ENCODE measurements around the gene GARIN5A.
"Not testable (repeated sequence)": the region's sequence is repeated elsewhere in the genome, so short reads cannot be mapped to it uniquely, and the experiment has no call there.

Gene GARIN5A

DNA sequence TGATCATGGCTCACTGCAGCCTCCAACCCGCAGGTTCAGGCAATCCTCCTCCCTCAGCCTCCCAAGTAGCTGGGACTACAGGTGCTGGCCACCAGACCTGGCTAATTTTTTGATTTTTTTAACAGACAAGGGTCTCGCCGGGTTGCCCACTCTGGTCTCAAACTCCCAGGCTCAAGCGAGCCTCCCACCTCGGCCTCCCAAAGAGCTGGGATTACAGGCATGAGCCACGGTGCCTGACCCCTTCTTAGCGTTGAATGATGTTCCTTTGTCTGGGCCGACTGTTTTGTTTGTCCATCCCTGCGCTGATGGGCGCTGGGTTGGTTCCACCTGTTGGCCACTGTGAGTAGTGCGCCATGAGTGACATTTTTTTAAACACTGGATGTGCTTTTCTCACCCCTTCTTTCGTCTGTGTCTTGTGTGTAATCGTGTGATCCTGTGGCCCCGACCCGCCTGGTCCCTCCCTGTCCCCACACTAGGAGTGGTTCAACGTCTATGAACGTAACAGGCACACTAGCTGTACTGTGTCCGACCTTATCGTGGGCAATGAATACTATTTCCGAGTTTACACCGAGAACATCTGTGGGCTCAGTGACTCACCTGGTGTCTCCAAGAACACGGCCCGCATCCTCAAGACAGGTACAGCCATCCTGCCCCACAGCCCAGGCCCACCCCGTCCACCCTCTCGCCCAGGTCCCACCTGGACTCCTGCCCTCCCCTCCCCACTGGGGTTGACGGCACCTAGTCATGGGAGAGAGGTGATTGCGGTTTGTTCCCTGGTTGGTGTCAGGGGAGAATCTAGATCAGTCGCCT, 15.4 kb downstream of the GARIN5A start:
- peak; percentile 31 for DNase-seq

DNA sequence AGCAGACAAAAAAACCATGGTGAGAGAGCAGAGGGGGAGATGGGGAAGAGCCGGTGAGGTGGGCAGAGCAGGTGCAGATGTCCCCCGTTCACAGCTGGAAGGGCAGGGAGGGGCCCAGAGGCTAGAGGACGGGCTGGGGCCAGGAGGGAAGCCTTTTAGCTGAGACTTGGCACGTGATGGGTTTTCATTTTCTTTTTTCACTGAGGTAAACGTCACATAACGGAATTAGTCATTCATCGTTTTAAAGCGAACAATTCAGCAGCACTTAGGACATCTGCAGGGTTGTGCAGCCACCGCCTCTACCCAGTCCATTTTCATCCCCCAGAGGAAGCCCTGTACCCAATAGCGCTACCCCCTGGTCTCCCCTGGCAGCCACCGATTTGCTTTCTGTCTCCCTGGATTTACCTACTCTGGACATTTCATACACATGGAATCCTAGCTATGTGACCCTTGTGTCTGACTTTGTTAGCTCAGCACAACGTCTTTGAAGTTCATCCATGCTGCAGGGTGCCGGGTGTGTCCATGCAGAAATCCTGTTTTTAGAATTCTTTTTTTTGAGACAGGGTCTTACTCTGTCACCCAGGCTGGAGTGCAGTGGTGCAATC, 16.4 kb downstream of the GARIN5A start:
- DNase-seq: no peak

DNA sequence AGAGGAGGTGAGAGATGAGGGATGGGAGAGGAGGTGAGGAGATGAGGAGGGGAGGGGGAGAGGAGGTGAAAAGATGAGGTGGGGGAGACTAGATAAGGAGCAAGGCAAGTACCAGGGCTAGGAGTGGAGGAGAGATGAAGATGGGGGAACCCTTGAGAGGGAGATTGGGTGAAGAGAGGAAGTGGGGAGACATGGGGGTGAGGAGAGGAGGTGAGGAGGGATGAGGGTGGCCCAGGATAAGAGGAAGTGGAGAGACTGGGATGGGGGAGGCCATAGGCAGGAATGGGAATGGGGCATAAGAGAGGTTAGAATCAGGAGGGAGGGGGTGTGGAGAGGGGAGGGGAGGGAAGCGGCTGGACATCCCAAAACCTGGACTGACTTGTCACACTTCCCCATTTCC, 17.0 kb downstream of the GARIN5A start:
- no peak for DNase-seq

DNA sequence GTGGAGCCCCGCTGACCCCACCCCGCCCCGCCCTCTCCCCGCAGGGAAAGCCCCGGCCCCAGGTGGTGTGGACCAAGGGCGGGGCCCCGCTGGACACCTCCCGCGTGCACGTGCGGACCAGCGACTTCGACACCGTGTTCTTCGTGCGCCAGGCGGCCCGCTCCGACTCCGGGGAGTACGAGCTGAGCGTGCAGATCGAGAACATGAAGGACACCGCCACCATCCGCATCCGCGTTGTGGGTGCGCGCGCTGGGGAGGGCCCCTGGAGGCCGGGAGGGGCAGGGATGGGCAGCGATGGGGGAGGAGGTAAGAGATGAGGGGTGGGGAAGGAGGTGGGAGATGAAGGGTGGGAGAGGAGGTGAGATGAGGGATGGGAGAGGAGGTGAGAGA, 17.6 kb downstream of the GARIN5A start:
- DNase-seq: no peak

DNA sequence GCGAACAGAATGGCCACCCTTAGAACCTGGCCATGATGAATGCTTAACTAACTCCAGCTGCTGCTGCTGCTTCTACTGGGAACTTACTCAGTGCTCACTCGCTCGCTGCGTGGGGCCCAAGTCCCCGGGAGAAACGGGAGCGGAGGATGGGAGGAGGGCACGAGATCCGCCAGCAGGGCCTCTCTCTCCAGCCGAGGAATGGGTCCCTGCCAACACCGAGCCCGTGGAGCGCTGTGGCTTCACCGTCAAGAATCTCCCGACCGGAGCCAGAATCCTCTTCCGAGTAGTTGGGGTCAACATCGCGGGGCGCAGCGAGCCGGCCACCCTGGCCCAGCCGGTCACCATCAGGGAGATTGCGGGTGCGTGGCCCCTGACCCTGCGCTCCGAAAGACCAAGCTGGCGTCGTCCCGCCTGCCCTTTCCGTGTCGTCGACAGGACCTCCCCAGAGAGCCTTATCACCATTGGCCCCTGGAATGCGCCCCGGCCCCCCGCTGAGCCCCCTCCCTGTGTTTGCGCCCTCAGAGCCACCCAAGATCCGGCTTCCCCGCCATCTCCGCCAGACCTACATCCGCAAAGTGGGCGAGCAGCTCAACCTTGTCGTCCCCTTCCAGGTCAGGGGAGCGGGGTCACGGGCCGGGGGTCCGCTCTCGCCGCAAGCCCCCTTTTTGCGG, 18.1 kb downstream of the GARIN5A start:
- no peak for DNase-seq

DNA sequence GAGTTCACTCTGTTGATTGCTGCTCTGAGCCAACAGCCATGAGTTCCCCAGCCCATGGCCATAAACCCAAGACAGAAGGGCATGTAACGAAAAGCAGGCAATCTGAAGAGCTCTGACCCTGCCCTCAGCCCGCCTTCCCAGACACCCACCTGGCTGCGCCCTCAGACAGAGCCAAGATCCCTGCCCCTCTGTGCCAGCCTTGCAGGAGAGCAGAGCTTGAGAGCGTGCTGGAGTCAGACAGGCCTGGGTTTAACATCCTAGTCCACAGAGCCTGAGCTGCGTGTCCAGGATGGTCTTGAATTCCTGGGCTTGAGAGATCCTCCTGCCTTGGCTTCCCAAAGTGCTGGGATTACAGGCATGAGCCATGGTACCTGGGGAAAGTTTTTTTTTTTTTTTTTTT, 19.3 kb downstream of the GARIN5A start:
- DNase-seq: no peak

DNA sequence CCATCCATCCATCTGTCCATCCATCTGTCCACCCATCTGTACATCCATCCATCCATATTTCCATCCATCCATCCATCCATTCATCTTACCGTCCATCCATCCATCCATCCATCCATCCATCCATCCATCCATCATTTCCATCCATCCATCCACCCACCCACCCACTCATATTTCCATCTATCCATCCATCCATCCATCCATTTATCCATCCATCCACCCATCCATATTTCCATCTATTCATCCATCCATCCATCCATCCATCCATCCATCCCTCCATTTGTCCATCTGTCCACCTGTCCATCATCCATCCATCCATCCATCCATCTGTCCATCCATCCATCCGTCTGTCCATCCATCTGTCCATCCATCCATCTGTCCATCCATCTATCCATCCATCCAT, 20.7 kb downstream of the GARIN5A start:
- no peak for DNase-seq

DNA sequence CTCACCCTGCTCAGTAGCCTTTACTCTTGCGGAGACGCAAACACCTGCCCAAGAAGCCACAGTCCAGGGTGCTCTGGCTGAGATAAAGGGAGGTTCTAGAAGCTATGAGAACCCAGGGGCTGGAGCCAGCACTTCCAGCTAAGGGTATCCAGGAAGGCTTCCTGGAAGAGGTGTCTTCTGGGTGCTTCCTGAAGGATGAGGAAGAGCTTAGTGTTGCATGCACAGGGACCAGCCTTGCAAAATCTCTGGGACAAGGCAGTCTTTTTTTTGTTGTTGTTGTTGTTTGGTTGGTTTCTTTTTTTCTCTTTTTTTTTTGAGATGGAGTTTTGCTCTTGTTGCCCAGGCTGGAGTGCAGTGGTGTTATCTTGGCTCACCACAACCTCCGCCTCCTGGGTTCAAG, 23.4 kb downstream of the GARIN5A start:
- no peak for DNase-seq

DNA sequence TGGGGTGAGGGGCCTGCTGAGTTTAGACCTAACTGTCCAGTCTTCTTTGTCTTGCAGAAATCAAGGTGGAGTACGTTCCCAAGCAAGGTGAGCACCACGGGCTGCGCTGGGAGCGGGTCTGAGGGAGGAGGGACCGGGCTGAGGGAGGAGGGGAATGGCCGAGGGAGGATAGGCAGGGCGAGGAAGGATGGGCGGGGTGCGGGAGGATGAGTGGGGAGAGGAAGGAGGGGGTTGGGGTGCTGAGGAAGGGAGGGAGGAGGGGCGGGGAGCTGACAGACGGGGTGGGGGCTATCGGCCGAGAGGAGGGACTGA, 25.5 kb downstream of the GARIN5A start:
- DNase-seq: no peak

DNA sequence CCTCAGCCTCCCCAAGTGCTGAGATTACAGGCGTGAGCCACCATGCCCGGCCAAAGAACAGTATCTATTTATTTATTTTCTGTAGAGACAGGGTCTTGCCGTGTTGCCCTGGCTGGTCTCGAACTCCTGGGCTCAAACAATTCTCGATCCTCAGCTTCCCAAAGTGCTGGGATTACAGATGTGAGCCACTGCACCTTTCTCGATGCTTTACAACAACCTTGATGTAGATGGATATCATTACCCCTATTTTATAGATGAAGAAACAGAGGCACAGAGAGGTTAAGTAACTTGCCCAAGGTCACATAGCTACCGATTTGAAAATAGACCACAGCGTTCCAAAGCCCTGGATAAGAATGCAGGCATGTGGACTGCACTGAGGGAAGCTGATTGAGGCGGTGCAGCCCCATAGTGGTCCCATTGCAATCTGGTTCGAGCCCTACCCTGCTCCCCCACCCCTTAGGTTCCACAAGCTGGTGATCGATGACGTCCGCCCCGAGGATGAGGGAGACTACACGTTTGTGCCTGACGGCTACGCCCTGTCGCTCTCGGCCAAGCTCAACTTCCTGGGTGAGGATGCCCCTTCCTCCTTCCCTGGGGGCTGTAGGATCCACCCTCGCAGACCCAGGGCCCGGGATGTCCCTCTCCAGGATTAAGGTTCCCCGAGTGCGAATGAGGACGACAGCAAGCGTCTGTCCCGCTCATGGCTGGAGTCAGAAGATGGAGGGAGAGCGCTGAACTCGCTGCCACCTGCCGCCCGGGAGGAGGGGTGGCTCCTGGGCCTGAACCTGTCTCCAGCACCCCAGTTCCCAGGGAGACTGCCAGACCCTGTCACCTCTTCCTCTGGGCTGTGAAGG, 26.1 kb downstream of the GARIN5A start:
- DNase-seq: no peak

DNA sequence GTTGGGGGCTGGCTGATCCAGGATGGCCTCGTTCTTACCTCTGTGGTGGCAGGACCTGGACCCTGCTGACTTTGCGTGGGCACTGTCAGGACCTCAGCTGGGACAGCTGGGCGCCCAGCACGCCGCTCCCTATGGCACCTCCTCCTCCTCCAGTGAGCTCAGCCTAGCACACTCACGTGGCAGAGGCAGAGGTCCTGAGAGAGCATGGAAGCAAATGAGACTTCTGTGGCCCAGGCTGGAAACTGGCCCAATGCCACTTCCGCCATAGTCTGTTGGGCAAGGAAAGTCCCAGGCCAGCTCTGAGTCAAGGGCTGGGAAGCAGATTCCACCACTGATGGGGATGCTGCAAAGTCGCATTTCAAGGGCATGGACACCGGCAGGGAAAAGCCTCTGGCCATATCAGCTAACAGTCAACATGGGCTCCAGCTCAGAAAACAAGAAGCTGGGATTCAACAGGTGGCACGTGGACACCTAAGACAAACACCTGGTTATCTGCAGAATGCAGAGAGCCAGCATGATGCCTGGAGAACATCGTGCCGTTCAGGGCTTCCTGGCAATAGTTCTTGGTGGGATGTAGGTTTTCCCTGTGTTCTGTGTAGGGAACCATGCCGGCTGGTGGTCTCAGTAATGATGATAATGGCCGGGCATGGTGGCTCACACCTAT, 27.3 kb downstream of the GARIN5A start:
- DNase-seq: no peak

DNA sequence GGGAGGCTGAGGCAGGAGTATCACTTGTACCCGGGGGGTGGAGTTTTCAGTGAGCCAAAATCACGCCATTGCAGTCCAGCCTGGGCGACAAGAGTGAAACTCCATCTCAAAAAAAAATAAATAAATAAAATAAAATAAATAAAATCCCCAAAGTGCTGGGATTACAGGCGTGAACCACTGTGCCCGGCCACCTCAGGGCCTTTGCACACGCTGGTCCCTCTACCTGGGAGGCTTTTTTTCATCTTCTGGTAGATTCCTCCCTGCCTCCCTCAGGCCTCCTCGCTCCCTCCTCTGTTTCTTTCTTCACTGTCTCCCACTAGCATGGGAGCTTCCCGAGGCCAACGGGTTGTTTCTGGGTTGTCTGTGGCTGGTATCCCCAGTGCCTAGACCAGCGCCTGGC, 28.9 kb downstream of the GARIN5A start:
- no peak for DNase-seq

DNA sequence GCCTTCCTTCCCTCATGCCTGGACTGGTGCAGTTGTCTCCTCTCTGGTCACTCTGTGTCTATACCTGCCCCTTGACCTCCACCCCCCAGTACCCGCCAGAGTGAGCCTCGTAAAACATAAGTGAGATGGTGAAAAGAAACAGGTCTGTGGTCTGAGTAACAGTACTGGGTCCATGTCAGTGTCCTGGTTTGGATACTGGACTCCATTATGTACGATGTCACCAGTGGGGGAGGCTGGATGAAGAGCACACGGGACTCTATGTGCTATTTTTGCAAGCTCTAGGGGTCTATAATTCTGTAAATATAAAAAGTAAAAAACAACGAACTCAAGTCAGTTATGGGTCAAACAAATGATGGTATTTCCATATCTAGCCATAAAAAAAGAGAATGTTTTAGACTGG, 29.6 kb downstream of the GARIN5A start:
- DNase-seq: no peak

DNA sequence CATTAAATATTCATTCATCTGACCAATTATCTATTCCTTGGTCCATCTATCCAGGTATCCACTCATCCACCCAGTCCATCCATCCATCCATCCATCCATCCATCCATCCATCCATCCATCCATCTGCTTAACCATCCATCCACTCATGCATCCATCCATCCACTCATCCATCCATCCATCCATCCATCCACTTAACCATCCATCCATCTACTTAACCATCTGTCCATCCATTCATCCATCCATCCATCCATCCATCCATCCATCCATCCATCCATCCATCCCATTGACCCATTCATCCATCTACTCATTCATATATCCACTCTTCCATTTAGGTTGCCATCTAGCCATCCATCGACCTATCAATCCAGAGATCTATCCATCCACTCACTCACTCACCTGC, 32.6 kb downstream of the GARIN5A start:
- DNase-seq: no peak

DNA sequence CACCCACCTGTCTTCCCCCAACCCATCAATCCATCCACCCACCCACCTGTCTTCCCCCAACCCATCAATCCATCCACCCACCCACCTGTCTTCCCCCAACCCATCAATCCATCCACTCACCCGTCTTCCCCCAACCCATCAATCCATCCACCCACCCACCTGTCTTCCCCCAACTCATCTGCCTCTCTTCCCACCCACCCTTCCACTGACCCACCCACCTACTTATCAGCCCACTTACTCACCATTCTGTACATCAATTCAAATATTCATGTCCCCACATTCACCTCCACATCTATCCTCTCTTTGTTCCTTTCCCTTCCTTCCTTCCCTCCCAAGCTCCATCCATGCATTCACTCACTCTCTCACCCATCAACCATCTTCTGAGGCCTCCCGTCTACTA, 37.5 kb downstream of the GARIN5A start:
- DNase-seq: not testable (repeated sequence)

DNA sequence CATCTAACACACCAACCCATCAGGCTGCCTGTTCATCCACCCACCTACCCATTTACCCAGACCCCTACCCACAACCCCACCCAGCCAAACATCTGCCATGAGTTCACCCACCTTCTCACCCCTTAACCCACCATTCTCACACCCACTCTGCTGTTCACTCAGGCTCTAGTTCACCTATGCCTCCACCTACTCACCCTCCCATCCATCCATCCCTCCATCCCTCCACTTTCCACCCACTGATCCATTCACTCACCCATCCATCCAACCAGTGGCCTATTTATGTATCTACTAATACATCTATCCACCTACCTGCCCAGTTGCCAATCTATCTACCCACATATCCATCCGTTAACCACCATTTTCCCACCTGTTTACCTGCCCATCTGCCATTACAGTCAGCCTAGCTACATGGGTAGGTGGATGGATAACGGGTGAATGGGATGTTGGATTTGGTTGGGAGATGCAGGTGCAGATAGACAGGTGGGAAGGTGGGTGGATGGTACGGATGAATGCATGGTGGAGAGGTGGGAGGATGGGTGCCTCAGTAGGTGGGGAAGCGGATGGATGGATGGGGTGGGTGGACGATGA, 38.7 kb downstream of the GARIN5A start:
- DNase-seq: no peak

DNA sequence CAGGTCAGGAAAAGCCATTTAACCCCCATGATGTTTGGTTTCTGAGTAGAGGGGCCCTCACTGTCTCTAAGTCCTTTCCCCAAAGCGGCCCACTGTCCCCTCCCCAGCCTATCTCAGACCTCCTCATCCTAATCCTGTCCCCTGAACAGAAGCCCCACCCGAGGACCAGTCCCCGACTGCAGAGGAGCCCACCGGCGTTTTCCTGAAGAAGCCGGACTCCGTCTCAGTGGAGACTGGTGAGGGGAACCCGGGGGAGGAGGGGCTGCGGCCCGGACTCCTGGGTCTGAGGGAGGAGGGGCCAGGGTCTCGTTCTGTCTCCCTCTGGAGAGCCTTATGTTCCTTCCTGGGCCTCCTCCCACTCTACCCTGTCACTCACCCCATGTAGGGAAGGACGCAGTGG, 41.0 kb downstream of the GARIN5A start:
- DNase-seq: no peak

DNA sequence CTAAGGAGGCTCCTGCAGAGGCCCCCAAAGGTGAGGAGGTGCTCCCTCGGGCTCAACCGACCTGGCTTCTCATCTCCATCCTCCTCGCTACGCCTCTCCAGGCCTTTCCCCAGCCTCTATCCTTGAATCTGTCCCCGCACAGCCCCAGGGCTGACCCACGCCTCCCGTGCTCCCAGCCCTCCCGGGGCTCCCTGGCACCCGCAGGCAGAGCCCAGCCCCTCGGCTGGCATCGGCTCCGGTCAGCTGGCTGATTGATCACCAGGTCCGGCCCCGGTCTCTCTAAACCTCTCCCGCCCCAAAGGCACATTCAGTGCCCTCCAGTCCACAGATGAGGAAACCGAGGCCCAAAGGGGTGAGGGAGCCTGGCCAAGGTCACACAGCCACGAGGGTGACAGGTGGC, 41.4 kb downstream of the GARIN5A start:
- no peak for DNase-seq

DNA sequence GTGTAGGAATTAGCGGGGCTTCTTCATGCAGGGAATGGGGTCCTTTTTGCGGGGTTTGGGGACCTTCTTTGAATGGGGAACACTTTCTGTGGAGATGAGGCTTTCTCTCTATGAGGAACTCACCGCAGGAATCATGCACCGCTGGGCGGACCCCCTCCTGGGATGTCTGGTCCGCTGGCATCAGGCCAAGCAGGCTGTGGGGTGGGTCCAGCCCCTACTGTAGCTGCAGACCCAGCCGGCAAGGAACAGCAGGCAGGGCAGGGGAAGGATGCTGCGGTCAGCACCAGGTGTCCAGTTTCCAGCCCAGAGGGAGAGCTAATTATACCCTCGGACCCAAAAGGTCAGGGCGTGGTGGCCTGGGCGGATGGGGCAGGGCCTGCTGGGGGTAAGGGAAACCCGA, 42.1 kb downstream of the GARIN5A start:
- DNase-seq: no peak

DNA sequence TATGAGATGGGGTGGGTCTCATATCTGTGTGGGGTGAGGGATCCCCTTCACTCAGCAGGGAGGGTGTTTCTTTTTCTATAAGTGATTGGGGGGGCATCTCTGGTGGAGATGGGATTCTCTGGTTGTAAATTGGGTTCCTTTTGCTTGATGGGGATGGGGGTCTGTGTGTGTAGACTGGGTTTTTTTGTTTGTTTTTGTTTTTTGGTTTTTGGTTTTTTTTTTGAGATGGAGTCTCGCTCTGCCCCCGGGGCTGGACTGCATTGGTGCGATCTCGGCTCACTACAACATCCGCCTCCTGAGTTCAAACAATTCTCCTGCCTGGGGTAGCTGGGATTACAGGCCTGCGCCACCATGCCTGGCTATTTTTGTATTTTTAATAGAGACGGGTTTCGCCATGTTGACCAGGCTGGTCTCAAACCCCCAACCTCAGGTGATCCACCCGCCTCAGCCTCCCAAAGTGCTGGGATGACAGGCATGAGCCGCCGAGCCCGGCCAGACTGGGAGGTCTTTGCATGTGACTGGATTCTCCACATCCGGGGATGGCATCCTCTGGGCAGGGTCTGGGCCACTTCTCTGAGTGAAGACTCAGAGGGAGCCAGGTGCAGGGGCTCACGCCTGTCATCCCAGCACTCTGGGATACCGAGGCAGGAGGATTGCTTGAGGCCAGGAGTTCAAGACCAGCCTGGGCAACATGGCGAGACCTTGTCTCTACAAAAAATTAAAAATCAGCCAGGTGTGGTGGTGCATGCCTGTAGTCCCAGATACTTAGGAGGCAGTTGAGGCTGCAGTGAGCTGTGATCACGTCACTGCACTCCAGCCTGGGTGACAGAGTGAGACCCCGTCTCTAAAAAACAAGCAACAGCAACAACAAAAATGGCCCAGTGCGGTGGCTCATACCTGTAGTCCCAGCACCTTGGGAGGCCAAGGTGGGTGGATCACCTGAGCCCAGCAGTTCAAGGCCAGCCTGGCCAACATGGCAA, 43.2 kb downstream of the GARIN5A start:
- no peak for DNase-seq

All from NK-92 treated with Interleukin-12 subunit alpha and Interleukin-12 subunit beta, amount 100 ng/mL, for 24 hours (cell line).